K562 (cell line): Measurements from ENCODE around the gene TLR3. TPM values are rescaled to one million over a fixed set of nuclear protein-coding genes. Genes with fewer than 3 reads are reported as not detected.

Experiments used
- ATAC-seq: fragments of 200-7000 bp; cut with Tn5 transposase; 3 replicates; pipeline ENCODE4 v1.9.1; 2020; ENCODE audit warnings: moderate library complexity
- BruUV-seq: library from RNA; stranded (reverse); fragments of 400-500 nt; replicated peaks from 2 replicates; lab custom pipeline; 2021; lab: Mats Ljungman, UMichigan
- CTCF ChIA-PET: fragments of 300-600 bp; formaldehyde crosslinking; extraction: SDS; loops from one replicate; lab custom pipeline; 2021; ENCODE audit warnings: low intra/inter-chr PET ratio; lab: Yijun Ruan, JAX
- POLR2A ChIA-PET: fragments of 300-600, 350-650 bp; sonication (Branson Sonifier 250); formaldehyde crosslinking; extraction: SDS; loops from one replicate; lab custom pipeline; 2021; ENCODE audit warnings: antibody characterized with exemption, inconsistent platforms; lab: Yijun Ruan, JAX
- DNase-seq, 4 experiments: peaks; one replicate each; pipeline versions ENCODE4 v3.0.0 to v3.0.0-alpha.2; 2011 to 2018; ENCODE audit warnings: low spot score in 3 of 4, mixed read lengths in 3 of 4; ENCODE audit errors: extremely low read depth in 1 of 4
- FAIRE-seq: peaks from 2 replicates; lab custom pipeline; 2011; peaks lifted over from hg19 to GRCh38; lab: Jason Lieb, UNC
- H2AFZ ChIP-seq: 2 replicates; pipeline ENCODE4 v1.6.0; 2011; ENCODE audit warnings: low read depth, low read length, control low read depth, inconsistent platforms
- H3K27ac ChIP-seq: fragments of 200-600 bp; 3 replicates; pipeline ENCODE4 v1.8.0; 2011; ENCODE audit warnings: low read depth, mild to moderate bottlenecking, control low read depth, inconsistent platforms, low read length, moderate library complexity, mixed read lengths; ENCODE audit errors: extremely low read depth
- H3K27me3 ChIP-seq, 2 experiments: fragments of 300-600 bp in 1 of 2; 2 replicates in 1 of 2; 3 replicates in 1 of 2; pipeline versions ENCODE4 v1.6.0 to v1.8.0; 2011; ENCODE audit warnings: inconsistent platforms in 2 of 2, low read length in 2 of 2, mild to moderate bottlenecking in 1 of 2, mixed read lengths in 1 of 2, moderate library complexity in 1 of 2; ENCODE audit not compliant: control insufficient read depth in 2 of 2, insufficient read depth in 2 of 2
- H3K36me3 ChIP-seq: fragments of 300-600 bp; 3 replicates; pipeline ENCODE4 v1.8.0; 2011; ENCODE audit warnings: mild to moderate bottlenecking, low read length, inconsistent platforms; ENCODE audit not compliant: control insufficient read depth, insufficient read depth
- H3K4me1 ChIP-seq, 2 experiments: fragments of 200-600 bp in 1 of 2; replicated peaks in 1 of 2; 2 replicates in 1 of 2; 3 replicates in 1 of 2; pipeline versions ENCODE4 v1.5.1 to v1.8.0; 2011; ENCODE audit warnings: inconsistent platforms in 2 of 2, low read length in 2 of 2, mild to moderate bottlenecking in 1 of 2, mixed read lengths in 1 of 2, moderate library complexity in 1 of 2; ENCODE audit not compliant: control insufficient read depth in 2 of 2, insufficient read depth in 2 of 2
- H3K4me2 ChIP-seq: 2 replicates; pipeline ENCODE4 v1.6.1; 2011; ENCODE audit warnings: low read length, control low read depth, inconsistent platforms, mixed read lengths; ENCODE audit not compliant: insufficient read depth
- H3K4me3 ChIP-seq: fragments of 200-600 bp; sonication (generic), shearing (Covaris generic); 2 replicates; pipeline ENCODE4 v1.5.1; 2016; ENCODE audit warnings: control low read depth, inconsistent platforms
- H3K79me2 ChIP-seq: fragments of 200-600 bp; 3 replicates; pipeline ENCODE4 v1.8.0; 2011; ENCODE audit warnings: low read length, inconsistent platforms; ENCODE audit not compliant: control insufficient read depth, insufficient read depth
- H3K9ac ChIP-seq, 2 experiments: 2 replicates each; pipeline versions ENCODE4 v1.6.0 to v1.6.1; 2011; ENCODE audit warnings: low read depth in 2 of 2, low read length in 2 of 2, control low read depth in 1 of 2, inconsistent platforms in 1 of 2, mild to moderate bottlenecking in 1 of 2, mixed read lengths in 1 of 2; ENCODE audit not compliant: insufficient read depth in 1 of 2
- H3K9me1 ChIP-seq: one replicate; pipeline ENCODE4 v1.6.0; 2011; ENCODE audit warnings: inconsistent platforms, mild to moderate bottlenecking, low read length, moderate library complexity; ENCODE audit not compliant: control insufficient read depth, insufficient read depth
- H3K9me3 ChIP-seq: replicated peaks from 2 replicates; pipeline ENCODE4 v1.5.1; 2011; ENCODE audit warnings: low read depth, low read length, inconsistent platforms; ENCODE audit not compliant: control insufficient read depth, insufficient read depth
- H4K20me1 ChIP-seq: replicated peaks from 2 replicates; pipeline ENCODE4 v1.6.1; 2011; ENCODE audit warnings: low read length, inconsistent platforms, mixed read lengths; ENCODE audit not compliant: control insufficient read depth, insufficient read depth
- CTCF ChIP-seq, 3 experiments: IDR thresholded peaks in 2 of 3; conservative IDR thresholded peaks in 1 of 3; 2 replicates each; pipeline ENCODE4 v1.5.1; 2011 to 2012; ENCODE audit warnings: low read length in 3 of 3, mild to moderate bottlenecking in 3 of 3, control low read depth in 2 of 3, improper control_type of control experiment in 1 of 3, inconsistent platforms in 1 of 3, low read depth in 1 of 3, mixed read lengths in 1 of 3, moderate library complexity in 1 of 3; ENCODE audit not compliant: insufficient read depth in 2 of 3
- MCM3 ChIP-seq: fragments of 450-650 bp; IDR thresholded peaks from 2 replicates; pipeline ENCODE4 v1.6.1; 2016
- NR2C2 ChIP-seq, 2 experiments: fragments of 200-800 bp in 1 of 2; sonication (Bioruptor generic) in 1 of 2; sonication (generic) in 1 of 2; formaldehyde crosslinking in 1 of 2; IDR thresholded peaks; 2 replicates each; pipeline versions ENCODE4 v1.6.1 to v1.8.0; 2016 to 2022; ENCODE audit warnings: mild to moderate bottlenecking in 1 of 2, missing compliant biosample characterization in 1 of 2, missing genetic modification characterization in 1 of 2, missing genetic modification reagents in 1 of 2
- WGBS: fragments of 100-300 bp; shearing (Covaris generic); methylation state at CpG from one replicate; pipeline ENCODE4 v1.1.6; 2016; ENCODE audit warnings: low coverage, mixed read lengths; ENCODE audit not compliant: insufficient coverage; ENCODE audit errors: missing lambda C conversion rate; 5-methylcytosine and 5-hydroxymethylcytosine counted together
- in situ Hi-C: fragments of 300-500 bp; cut with MboI; formaldehyde crosslinking; loops from 4 replicates; pipeline ENCODE4 v1.15.0; 2018; ENCODE audit warnings: inconsistent platforms, mixed read lengths
- intact Hi-C: fragments of 100-400 bp; cut with micrococcal nuclease; formaldehyde crosslinking; loops from 2 replicates; pipeline ENCODE4 v1.14.2; 2022
- polyA plus RNA-seq, 8 experiments: library from polyadenylated mRNA; depleted of rRNA in 4 of 8; stranded (reverse) in 5 of 8; unstranded in 3 of 8; fragments of >200 nt; fragmentation: Nextera tagmentation in 2 of 8; fragmentation: Illumina TruSeq in 1 of 8; extraction: Ambion mirVana in 2 of 8; extraction: Trizol in 1 of 8; gene quantifications; 2 replicates each; pipeline versions ENCODE4 v1.2.1 to v1.2.3, GENCODE V29; 2011 to 2014; ENCODE audit warnings: inconsistent platforms in 1 of 8, missing spikeins in 1 of 8
- total RNA-seq, 7 experiments: library from RNA; depleted of rRNA in 6 of 7; stranded (reverse); fragments of >200 nt in 6 of 7; fragmentation: Illumina TruSeq in 2 of 7; extraction: Trizol in 2 of 7; gene quantifications; 2 replicates each; pipeline versions ENCODE4 v1.2.1 to v1.2.3, GENCODE V29; 2011 to 2021; ENCODE audit warnings: low replicate concordance in 1 of 7

Gene TLR3
- total and polyA plus RNA-seq, 9 of the 15 experiments (the other 6 are each of a cell fraction or from before 2014, with no cell fraction given), result 0.01 TPM; not detected in 8

DNA sequence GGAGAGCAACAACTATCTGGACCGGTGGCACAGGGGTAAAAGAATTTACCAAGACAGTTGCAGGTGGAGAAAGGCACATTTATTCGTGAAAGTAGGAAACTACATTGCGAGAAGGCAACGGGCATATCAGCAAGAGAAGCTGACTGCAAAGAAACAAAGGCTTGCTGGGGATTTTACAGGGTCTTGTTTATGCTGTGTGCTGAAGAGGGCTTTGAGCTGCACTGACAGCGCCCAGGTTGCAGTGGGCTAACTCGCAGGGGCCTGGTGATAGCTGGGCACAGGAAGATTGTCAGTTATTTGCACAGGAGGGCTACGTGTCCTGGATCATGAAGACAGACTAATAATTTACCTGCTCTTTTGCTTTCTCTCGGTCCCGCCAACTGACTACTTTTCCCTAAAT is 10.7 kb downstream of the TLR3 start:
- ChIA-PET POLR2A (interaction anchor here (1.0 to 1.2 kb wide), 2 partner anchors 9 to 12 kb away, joined by 3 to 4 read pairs; no protein-coding TSS in a partner anchor), CTCF (no interaction called here)
- intact Hi-C loops (no loop called here), in situ Hi-C loops (no loop called here)
- Histone ChIP-seq H3K9me1 (no peaks in the 10 kb centered on the region), H3K79me2 (no peaks in the 10 kb centered on the region), H3K27me3 (peaks cover 11 to 25% of the 10 kb centered on the region in 2 experiments; a peak in 4 of 5 replicates), H3K27ac (no peak overlapping the region), H3K9ac (no peak overlapping the region), H3K36me3 (no peaks in the 10 kb centered on the region), H4K20me1 (no peaks in the 10 kb centered on the region), H3K4me3 (no peak overlapping the region), H3K4me2 (no peak overlapping the region), H3K4me1 (no peaks in the 10 kb centered on the region; a peak in 1 of 5 replicates), H2AFZ (no peak overlapping the region), H3K9me3 (no peaks in the 10 kb centered on the region)
- DNase-seq, result no peak
- FAIRE-seq, result no peak
- ATAC-seq, result no peak
- WGBS, result 1% methylated on average over 8 of the region's 9 CpGs
- BruUV-seq, result no TSS peak
- no peak for TF ChIP-seq MCM3

- ChIA-PET POLR2A (interaction anchor here (0.5 kb wide), 1 partner anchor 14 kb away, joined by 3 read pairs; no protein-coding TSS in a partner anchor), CTCF (no interaction called here)
- Histone ChIP-seq H3K36me3 (no peaks in the 10 kb centered on the region), H3K4me1 (no peaks in the 10 kb centered on the region; a peak in 1 of 5 replicates), H2AFZ (no peak overlapping the region), H3K4me3 (no peak overlapping the region)
- TF ChIP-seq NR2C2 (CRISPR knock-in tag; IDR thresholded peaks at IDR 0.05) (no peak), NR2C2 (tag; IDR thresholded peaks at IDR 0.05) (no peak), CTCF (IDR thresholded peaks at IDR 0.05 in 2 of 3, conservative IDR thresholded peaks at IDR 0.05 in 1 of 3; ENCODE audit: insufficient read depth in 2 of 3, low read depth in 1 of 3, low read length in 3 of 3) (no peak)
- TF ChIP-seq, all 486 proteins: peak for 0
- WGBS, result 2% methylated on average over 12 of the region's 15 CpGs
- Histone ChIP-seq H3K9me1 (no peaks in the 10 kb centered on the region), H3K79me2 (no peaks in the 10 kb centered on the region), H4K20me1 (no peaks in the 10 kb centered on the region), H3K27ac (no peak overlapping the region), H3K9me3 (no peaks in the 10 kb centered on the region), H3K27me3 (peaks cover 11 to 25% of the 10 kb centered on the region in 2 experiments; a peak in 4 of 5 replicates), H3K9ac (no peak overlapping the region), H3K4me2 (no peak overlapping the region)
- no peak for DNase-seq
- intact Hi-C loops (no loop called here), in situ Hi-C loops (no loop called here)
- BruUV-seq, result no TSS peak
- no peak; the same call in 2 of the 3 replicates for ATAC-seq
- FAIRE-seq, result no peak
These were observed 12.3 kb downstream of the TLR3 start for GRCh38 chr4:186081202-186081807.
